ENCODE measurements around the gene G0S2. TPM values are rescaled to one million over a fixed set of nuclear protein-coding genes. Genes with fewer than 3 reads are reported as not detected.

Gene G0S2
- polyA plus RNA-seq, 3 donors: 176 to 1,583 (median 373) TPM

GRCh38 chr1:209648346-209648745 lies 26.9 kb upstream of the G0S2 start:
- Histone ChIP-seq H2AFZ (ENCODE audit: insufficient read depth, low read depth, low read length, poor library complexity, severe bottlenecking) (no peak overlapping the region), H4K20me1 (ENCODE audit: insufficient read depth, low read length) (no peaks in the 10 kb centered on the region), H3K27ac (ENCODE audit: low read depth in 1 of 2, low read length in 2 of 2) (no peak overlapping the region), H3K79me2 (ENCODE audit: insufficient read depth, low read length) (no peaks in the 10 kb centered on the region), H3K27me3 (ENCODE audit: control insufficient read depth in 2 of 2, insufficient read depth in 2 of 2, low read length in 2 of 2) (peaks cover 3 to 22% of the 10 kb centered on the region in 2 donors), H3K9me3 (replicated peaks in 1 of 2; ENCODE audit: control insufficient read depth in 1 of 2, insufficient read depth in 1 of 2, low read length in 2 of 2) (no peaks in the 10 kb centered on the region), H3K9ac (ENCODE audit: insufficient read depth, low read length, poor library complexity, severe bottlenecking) (no peak overlapping the region), H3K4me3 (replicated peaks in 1 of 3; ENCODE audit: low read depth in 2 of 3, low read length in 3 of 3) (no peak overlapping the region), H3K4me2 (replicated peaks; ENCODE audit: extremely low read depth, low read length, poor library complexity, severe bottlenecking) (peak overlapping the region; percentile 59), H3K4me1 (ENCODE audit: control insufficient read depth in 1 of 2, insufficient read depth in 2 of 2, low read length in 2 of 2) (peaks cover 60 to 66% of the 10 kb centered on the region in 2 donors), H3K36me3 (replicated peaks in 1 of 2; ENCODE audit: control insufficient read depth in 1 of 2, insufficient read depth in 2 of 2, low read length in 2 of 2) (no peaks in the 10 kb centered on the region)
- no peak for DNase-seq
- no peak overlapping the region for H3K4me3 Mint-ChIP-seq
- peaks cover 70% of the 10 kb centered on the region for H3K4me1 Mint-ChIP-seq
- peaks cover 0 to 2% (median 0%) of the 10 kb centered on the region in 7 donors for H3K9me3 Mint-ChIP-seq
- peaks cover 0 to 11% of the 10 kb centered on the region in 2 donors for H3K36me3 Mint-ChIP-seq
- intact Hi-C loops (cut with micrococcal nuclease): loop anchor here (5.0 kb wide), 1 partner anchor 44 kb away; no protein-coding TSS in a partner anchor
- no peak for TF ChIP-seq CTCF (IDR thresholded peaks at IDR 0.05)
- peaks cover 29 to 35% (median 33%) of the 10 kb centered on the region in 3 donors for H3K27me3 Mint-ChIP-seq (ENCODE audit: low read depth in 3 of 3)
- peak overlapping the region; percentile 74 to 89 (median 83) for H3K27ac Mint-ChIP-seq

GRCh38 chr1:209648931-209649776 lies 26.1 kb upstream of the G0S2 start:
- peaks cover 0 to 11% of the 10 kb centered on the region in 2 donors for H3K36me3 Mint-ChIP-seq
- peaks cover 3 to 29% of the 10 kb centered on the region in 2 donors for H3K27me3 ChIP-seq (ENCODE audit: control insufficient read depth in 2 of 2, insufficient read depth in 2 of 2, low read length in 2 of 2)
- peak overlapping the region; percentile 59 for H3K9ac ChIP-seq (ENCODE audit: insufficient read depth, low read length, poor library complexity, severe bottlenecking)
- 45% methylated on average over 4 of the region's 6 CpGs for WGBS (ENCODE audit: insufficient coverage)
- intact Hi-C loops (cut with micrococcal nuclease): loop anchor here (5.0 kb wide), 1 partner anchor 43 kb away; no protein-coding TSS in a partner anchor
- H3K4me1 Mint-ChIP-seq: peaks cover 67% of the 10 kb centered on the region
- H3K27ac ChIP-seq (ENCODE audit: low read depth in 1 of 2, low read length in 2 of 2): peak overlapping the region; percentile 48 to 92
- H3K36me3 ChIP-seq (replicated peaks in 1 of 2; ENCODE audit: control insufficient read depth in 1 of 2, insufficient read depth in 2 of 2, low read length in 2 of 2): no peaks in the 10 kb centered on the region
- no peaks in the 10 kb centered on the region for H3K9me3 ChIP-seq (replicated peaks in 1 of 2; ENCODE audit: control insufficient read depth in 1 of 2, insufficient read depth in 1 of 2, low read length in 2 of 2)
- peak overlapping the region; percentile 59 for H3K4me2 ChIP-seq (replicated peaks; ENCODE audit: extremely low read depth, low read length, poor library complexity, severe bottlenecking)
- no peaks in the 10 kb centered on the region for H4K20me1 ChIP-seq (ENCODE audit: insufficient read depth, low read length)
- peaks cover 0 to 2% (median 0%) of the 10 kb centered on the region in 7 donors for H3K9me3 Mint-ChIP-seq
- H3K27ac Mint-ChIP-seq: peak overlapping the region; percentile 83 to 99 (median 97)
- H2AFZ ChIP-seq (ENCODE audit: insufficient read depth, low read depth, low read length, poor library complexity, severe bottlenecking): no peak overlapping the region
- peak overlapping the region in 2 of 3 experiments; percentile 11 to 38 for H3K4me3 ChIP-seq (replicated peaks in 1 of 3; ENCODE audit: low read depth in 2 of 3, low read length in 3 of 3)
- H3K4me3 Mint-ChIP-seq: peak overlapping the region; percentile 21 to 31
- TF ChIP-seq CTCF (IDR thresholded peaks at IDR 0.05): no peak
- peaks cover 60 to 67% of the 10 kb centered on the region in 2 donors for H3K4me1 ChIP-seq (ENCODE audit: control insufficient read depth in 1 of 2, insufficient read depth in 2 of 2, low read length in 2 of 2)
- H3K79me2 ChIP-seq (ENCODE audit: insufficient read depth, low read length): no peaks in the 10 kb centered on the region
- peaks cover 35 to 42% (median 37%) of the 10 kb centered on the region in 3 donors for H3K27me3 Mint-ChIP-seq (ENCODE audit: low read depth in 3 of 3)
- peak; percentile 94 to 99 (median 98) for DNase-seq
